HepG2 (cell line): ENCODE measurements around the gene NUCB1. TPM values are rescaled to one million over a fixed set of nuclear protein-coding genes. Genes with fewer than 3 reads are reported as not detected.

Experiments
- ARNT2 ChIP-seq: sonication (generic); formaldehyde crosslinking; IDR thresholded peaks from 2 replicates; pipeline ENCODE4 v1.8.0; 2022; ENCODE audit warnings: mild to moderate bottlenecking, low read depth, missing genetic modification reagents, moderate library complexity
- HNF4A ChIP-seq: sonication (generic); formaldehyde crosslinking; IDR thresholded peaks from 2 replicates; pipeline ENCODE4 v1.4.0; 2020; ENCODE audit warnings: missing genetic modification reagents
- KAT8 ChIP-seq: IDR thresholded peaks from 2 replicates; pipeline ENCODE4 v1.6.1; 2016; ENCODE audit warnings: missing genetic modification reagents, missing compliant biosample characterization
- MIER3 ChIP-seq: IDR thresholded peaks from 2 replicates; pipeline ENCODE4 v1.6.1; 2016; ENCODE audit warnings: missing compliant biosample characterization, borderline replicate concordance
- NR2F2 ChIP-seq: IDR thresholded peaks from 2 replicates; pipeline ENCODE4 v1.6.1; 2012; ENCODE audit warnings: low read depth, inconsistent platforms, borderline replicate concordance
- PRPF4 ChIP-seq: fragments of 200-400 bp; formaldehyde crosslinking; IDR thresholded peaks from 2 replicates; pipeline ENCODE4 v1.6.1; 2016; ENCODE audit warnings: low read length, low read depth; ENCODE audit not compliant: poor library complexity, severe bottlenecking
- RBM22 ChIP-seq: fragments of 200-400 bp; formaldehyde crosslinking; optimal IDR thresholded peaks from 2 replicates; pipeline ENCODE3; 2017; ENCODE audit warnings: mild to moderate bottlenecking, low read length, moderate library complexity
- RORA ChIP-seq: sonication (generic); formaldehyde crosslinking; IDR thresholded peaks from 2 replicates; pipeline ENCODE4 v1.5.0; 2020; ENCODE audit warnings: mild to moderate bottlenecking, missing genetic modification reagents, moderate library complexity
- SP4 ChIP-seq: sonication (generic); formaldehyde crosslinking; IDR thresholded peaks from 2 replicates; pipeline ENCODE4 v1.8.1; 2023; ENCODE audit warnings: mild to moderate bottlenecking, missing genetic modification reagents
- ZFP1 ChIP-seq: IDR thresholded peaks from 2 replicates; pipeline ENCODE4 v1.6.1; 2016
- ZFP36L2 ChIP-seq: sonication (generic); formaldehyde crosslinking; IDR thresholded peaks from 2 replicates; pipeline ENCODE4 v1.4.0; 2020; ENCODE audit warnings: missing genetic modification reagents
- ZMYM2 ChIP-seq: sonication (generic); formaldehyde crosslinking; IDR thresholded peaks from 2 replicates; pipeline ENCODE4 v1.8.0; 2022; ENCODE audit warnings: mild to moderate bottlenecking, missing genetic modification reagents
- ZNF121 ChIP-seq: sonication (generic); formaldehyde crosslinking; IDR thresholded peaks from 2 replicates; pipeline ENCODE4 v1.5.0; 2020; ENCODE audit warnings: mild to moderate bottlenecking, missing genetic modification reagents
- ZNF230 ChIP-seq: sonication (generic); formaldehyde crosslinking; IDR thresholded peaks from 2 replicates; pipeline ENCODE4 v1.4.0; 2020; ENCODE audit warnings: mild to moderate bottlenecking, missing genetic modification reagents
- ZNF577 ChIP-seq: sonication (generic); formaldehyde crosslinking; IDR thresholded peaks from 2 replicates; pipeline ENCODE4 v1.4.0; 2020; ENCODE audit warnings: mild to moderate bottlenecking, low read depth, missing genetic modification reagents, borderline replicate concordance
- ZNF616 ChIP-seq: sonication (generic); formaldehyde crosslinking; IDR thresholded peaks from 2 replicates; pipeline ENCODE4 v1.5.0; 2020; ENCODE audit warnings: low read depth, mild to moderate bottlenecking, missing genetic modification reagents
- ZNF841 ChIP-seq: sonication (generic); formaldehyde crosslinking; IDR thresholded peaks from 2 replicates; pipeline ENCODE4 v1.8.1; 2023; ENCODE audit warnings: missing genetic modification reagents, borderline replicate concordance
- polyA plus RNA-seq, 8 experiments: library from polyadenylated mRNA; depleted of rRNA in 3 of 8; stranded (reverse) in 7 of 8; unstranded in 1 of 8; fragments of >200 nt; fragmentation: Illumina TruSeq in 4 of 8; extraction: Trizol in 4 of 8; gene quantifications; 2 replicates each; pipeline versions ENCODE4 v1.2.1 to v1.2.3, GENCODE V29; 2011 to 2016; ENCODE audit warnings: low read depth in 4 of 8, missing spikeins in 1 of 8, mixed read lengths in 1 of 8; ENCODE audit not compliant: insufficient read depth in 1 of 8
- total RNA-seq, 5 experiments: library from RNA; depleted of rRNA; stranded (reverse); fragments of >200 nt; fragmentation: Illumina TruSeq; extraction: Trizol; gene quantifications; 2 replicates each; pipeline ENCODE4 v1.2.3, GENCODE V29; 2016; ENCODE audit warnings: low read depth in 1 of 5
- TF ChIP-seq, protein P1 (sequence below): fragments of 450-650 bp; IDR thresholded peaks from 2 replicates; pipeline ENCODE4 v1.6.1; 2017
- TF ChIP-seq, protein P2 (sequence below): sonication (generic); formaldehyde crosslinking; IDR thresholded peaks from 2 replicates; pipeline ENCODE4 v1.8.0; 2022; ENCODE audit warnings: low read depth, missing genetic modification reagents
- TF ChIP-seq, protein P3 (sequence below): IDR thresholded peaks from 2 replicates; pipeline ENCODE4 v1.6.1; 2016; ENCODE audit warnings: mild to moderate bottlenecking, missing biosample characterization, missing genetic modification reagents
- TF ChIP-seq, protein P4 (sequence below): sonication (generic); formaldehyde crosslinking; IDR thresholded peaks from 2 replicates; pipeline ENCODE4 v1.4.0; 2020; ENCODE audit warnings: low read depth, missing genetic modification reagents

The NUCB1 gene
- total and polyA plus RNA-seq, 2 of the 13 experiments (the other 11 are each of a cell fraction or from before 2014, with no cell fraction given): 82.3 to 106 TPM

DNA sequence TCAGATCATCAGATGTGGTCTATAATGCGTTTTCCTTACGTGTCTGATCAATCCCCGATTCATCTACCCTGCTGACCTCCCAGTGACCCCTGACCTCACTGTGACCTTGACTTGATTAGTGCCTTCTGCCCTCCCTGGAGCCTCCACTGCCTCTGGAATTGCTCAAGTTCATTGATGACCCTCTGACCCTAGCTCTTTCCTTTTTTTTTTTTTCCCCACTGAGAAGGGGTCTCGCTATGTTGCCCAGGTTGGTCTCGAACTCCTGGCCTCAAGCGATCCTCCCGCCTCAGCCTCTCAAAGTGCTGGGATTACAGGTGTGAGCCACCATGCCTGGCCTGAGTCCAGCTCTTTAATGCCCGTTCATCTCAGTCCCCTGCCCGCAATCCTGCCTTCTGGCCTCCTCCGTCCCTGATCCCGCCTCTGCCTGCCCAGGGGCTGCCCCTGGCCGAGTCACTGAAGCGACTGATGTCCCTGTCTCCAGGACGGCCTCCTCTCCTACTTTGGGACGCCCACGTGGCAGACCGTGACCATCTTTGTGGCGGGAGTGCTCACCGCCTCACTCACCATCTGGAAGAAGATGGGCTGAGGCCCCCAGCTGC is 61.0 kb downstream of the NUCB1 start (continued):
- TF ChIP-seq SP4: no peak
- no peak for TF ChIP-seq ZNF230
- TF ChIP-seq KAT8 (CRISPR knock-in tag): no peak
- no peak for TF ChIP-seq ZNF577 (CRISPR knock-in tag)
- TF ChIP-seq, protein P1, sequence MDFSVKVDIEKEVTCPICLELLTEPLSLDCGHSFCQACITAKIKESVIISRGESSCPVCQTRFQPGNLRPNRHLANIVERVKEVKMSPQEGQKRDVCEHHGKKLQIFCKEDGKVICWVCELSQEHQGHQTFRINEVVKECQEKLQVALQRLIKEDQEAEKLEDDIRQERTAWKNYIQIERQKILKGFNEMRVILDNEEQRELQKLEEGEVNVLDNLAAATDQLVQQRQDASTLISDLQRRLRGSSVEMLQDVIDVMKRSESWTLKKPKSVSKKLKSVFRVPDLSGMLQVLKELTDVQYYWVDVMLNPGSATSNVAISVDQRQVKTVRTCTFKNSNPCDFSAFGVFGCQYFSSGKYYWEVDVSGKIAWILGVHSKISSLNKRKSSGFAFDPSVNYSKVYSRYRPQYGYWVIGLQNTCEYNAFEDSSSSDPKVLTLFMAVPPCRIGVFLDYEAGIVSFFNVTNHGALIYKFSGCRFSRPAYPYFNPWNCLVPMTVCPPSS: no peak
- TF ChIP-seq ARNT2 (CRISPR knock-in tag): no peak; the same call in 1 of the 2 replicates
- no peak for TF ChIP-seq ZFP36L2 (CRISPR knock-in tag)
- TF ChIP-seq ZNF121 (CRISPR knock-in tag): peak; percentile 98
- TF ChIP-seq MIER3 (CRISPR knock-in tag): no peak
- peak; percentile 41; the same call in 1 of the 2 replicates for TF ChIP-seq ZMYM2 (CRISPR knock-in tag)
- no peak for TF ChIP-seq ZNF616 (CRISPR knock-in tag)
- TF ChIP-seq RBM22: peak; percentile 65
- no peak; the same call in 1 of the 2 replicates for TF ChIP-seq ZNF841
- TF ChIP-seq NR2F2: peak; percentile 82
- TF ChIP-seq RORA: no peak
- TF ChIP-seq PRPF4: no peak
- TF ChIP-seq, protein P2, sequence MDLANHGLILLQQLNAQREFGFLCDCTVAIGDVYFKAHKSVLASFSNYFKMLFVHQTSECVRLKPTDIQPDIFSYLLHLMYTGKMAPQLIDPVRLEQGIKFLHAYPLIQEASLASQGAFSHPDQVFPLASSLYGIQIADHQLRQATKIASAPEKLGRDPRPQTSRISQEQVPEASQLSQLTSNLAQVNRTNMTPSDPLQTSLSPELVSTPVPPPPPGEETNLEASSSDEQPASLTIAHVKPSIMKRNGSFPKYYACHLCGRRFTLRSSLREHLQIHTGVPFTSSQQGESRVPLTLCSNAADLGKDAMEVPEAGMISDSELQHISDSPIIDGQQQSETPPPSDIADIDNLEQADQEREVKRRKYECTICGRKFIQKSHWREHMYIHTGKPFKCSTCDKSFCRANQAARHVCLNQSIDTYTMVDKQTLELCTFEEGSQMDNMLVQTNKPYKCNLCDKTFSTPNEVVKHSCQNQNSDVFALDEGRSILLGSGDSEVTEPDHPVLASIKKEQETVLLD (CRISPR knock-in tag): no peak
- TF ChIP-seq ZFP1: no peak
- no peak; the same call in 1 of the 2 replicates for TF ChIP-seq HNF4A (CRISPR knock-in tag)
- TF ChIP-seq, protein P3, sequence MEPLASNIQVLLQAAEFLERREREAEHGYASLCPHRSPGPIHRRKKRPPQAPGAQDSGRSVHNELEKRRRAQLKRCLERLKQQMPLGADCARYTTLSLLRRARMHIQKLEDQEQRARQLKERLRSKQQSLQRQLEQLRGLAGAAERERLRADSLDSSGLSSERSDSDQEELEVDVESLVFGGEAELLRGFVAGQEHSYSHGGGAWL (CRISPR knock-in tag): no peak; the same call in 1 of the 2 replicates
- TF ChIP-seq, protein P4, sequence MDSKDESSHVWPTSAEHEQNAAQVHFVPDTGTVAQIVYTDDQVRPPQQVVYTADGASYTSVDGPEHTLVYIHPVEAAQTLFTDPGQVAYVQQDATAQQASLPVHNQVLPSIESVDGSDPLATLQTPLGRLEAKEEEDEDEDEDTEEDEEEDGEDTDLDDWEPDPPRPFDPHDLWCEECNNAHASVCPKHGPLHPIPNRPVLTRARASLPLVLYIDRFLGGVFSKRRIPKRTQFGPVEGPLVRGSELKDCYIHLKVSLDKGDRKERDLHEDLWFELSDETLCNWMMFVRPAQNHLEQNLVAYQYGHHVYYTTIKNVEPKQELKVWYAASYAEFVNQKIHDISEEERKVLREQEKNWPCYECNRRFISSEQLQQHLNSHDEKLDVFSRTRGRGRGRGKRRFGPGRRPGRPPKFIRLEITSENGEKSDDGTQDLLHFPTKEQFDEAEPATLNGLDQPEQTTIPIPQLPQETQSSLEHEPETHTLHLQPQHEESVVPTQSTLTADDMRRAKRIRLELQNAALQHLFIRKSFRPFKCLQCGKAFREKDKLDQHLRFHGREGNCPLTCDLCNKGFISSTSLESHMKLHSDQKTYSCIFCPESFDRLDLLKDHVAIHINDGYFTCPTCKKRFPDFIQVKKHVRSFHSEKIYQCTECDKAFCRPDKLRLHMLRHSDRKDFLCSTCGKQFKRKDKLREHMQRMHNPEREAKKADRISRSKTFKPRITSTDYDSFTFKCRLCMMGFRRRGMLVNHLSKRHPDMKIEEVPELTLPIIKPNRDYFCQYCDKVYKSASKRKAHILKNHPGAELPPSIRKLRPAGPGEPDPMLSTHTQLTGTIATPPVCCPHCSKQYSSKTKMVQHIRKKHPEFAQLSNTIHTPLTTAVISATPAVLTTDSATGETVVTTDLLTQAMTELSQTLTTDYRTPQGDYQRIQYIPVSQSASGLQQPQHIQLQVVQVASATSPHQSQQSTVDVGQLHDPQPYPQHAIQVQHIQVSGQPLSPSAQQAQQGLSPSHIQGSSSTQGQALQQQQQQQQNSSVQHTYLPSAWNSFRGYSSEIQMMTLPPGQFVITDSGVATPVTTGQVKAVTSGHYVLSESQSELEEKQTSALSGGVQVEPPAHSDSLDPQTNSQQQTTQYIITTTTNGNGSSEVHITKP (CRISPR knock-in tag): no peak
